GM18868 (cell line): Measurements from ENCODE around the gene MRGPRG.
"Not testable (repeated sequence)": the region's sequence is repeated elsewhere in the genome, so short reads cannot be mapped to it uniquely, and the experiment has no call there.

Experiments
- ATAC-seq: cut with Tn5 transposase; IDR thresholded peaks from one replicate; pipeline ENCODE4 v1.9.1; 2021; ENCODE audit warnings: mild to moderate bottlenecking, moderate library complexity; ENCODE audit not compliant: unreplicated experiment

Gene MRGPRG

DNA sequence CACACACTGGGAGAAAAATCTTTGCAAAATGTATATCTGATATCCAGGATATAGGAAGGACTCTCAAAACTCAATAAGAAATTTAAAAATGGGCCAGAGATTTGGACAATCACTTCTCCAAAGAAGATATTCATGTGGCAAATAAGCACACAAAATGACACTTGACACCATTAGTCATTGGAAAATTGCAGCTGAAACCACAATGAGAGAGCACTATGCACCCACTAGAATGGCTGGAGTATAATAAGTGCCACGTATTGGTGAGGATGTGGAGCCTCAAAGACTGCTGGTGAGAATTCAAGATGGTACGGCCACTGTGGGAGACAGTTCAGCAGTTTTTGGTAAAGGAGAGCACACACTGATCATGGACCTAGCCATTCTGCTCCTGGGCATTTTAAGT is 40.7 kb downstream of the MRGPRG start:
- no peak for ATAC-seq

GRCh38 chr11:3176487-3176886 is 42.1 kb downstream of the MRGPRG start:
- ATAC-seq = no peak

DNA sequence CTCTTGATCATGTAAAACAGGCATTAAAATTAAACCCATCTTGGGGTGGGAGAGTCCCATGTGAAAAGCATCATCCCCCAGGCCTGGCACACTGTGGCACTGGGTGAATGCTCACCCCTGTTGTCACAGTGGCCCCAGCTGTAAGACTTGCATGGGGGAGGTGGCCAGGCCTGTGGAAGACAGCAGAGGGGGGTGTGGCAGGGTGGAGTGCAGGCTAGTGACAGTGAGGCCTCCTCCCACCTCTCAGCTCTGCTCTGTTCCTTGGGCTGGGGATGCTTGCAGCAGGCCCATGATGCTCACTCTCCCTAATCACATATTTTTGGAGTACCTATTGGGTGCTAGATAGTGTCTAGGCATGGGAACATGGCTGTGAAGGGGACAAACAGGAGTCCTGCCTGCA is 43.4 kb downstream of the MRGPRG start:
- no peak for ATAC-seq

DNA sequence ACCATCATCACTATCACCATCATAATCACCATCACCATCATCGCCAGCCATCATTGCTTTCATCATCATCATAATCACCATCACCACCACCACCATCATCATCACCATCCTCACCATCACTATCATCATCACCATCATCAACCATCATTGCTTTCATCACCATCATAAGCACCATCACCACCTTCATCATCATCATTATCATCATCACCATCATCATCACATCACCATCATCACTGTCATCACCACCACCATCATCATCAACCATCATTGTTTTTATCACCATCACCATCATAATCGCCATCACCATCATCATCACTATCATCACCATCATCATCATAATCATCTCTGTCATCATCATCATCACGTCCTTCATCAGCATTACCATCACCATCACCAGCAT is 44.2 kb downstream of the MRGPRG start:
- ATAC-seq = no peak

GRCh38 chr11:3173795-3174194 is 44.8 kb downstream of the MRGPRG start:
- ATAC-seq = no peak

GRCh38 chr11:3171931-3172560 is 46.6 kb downstream of the MRGPRG start:
- no peak for ATAC-seq

DNA sequence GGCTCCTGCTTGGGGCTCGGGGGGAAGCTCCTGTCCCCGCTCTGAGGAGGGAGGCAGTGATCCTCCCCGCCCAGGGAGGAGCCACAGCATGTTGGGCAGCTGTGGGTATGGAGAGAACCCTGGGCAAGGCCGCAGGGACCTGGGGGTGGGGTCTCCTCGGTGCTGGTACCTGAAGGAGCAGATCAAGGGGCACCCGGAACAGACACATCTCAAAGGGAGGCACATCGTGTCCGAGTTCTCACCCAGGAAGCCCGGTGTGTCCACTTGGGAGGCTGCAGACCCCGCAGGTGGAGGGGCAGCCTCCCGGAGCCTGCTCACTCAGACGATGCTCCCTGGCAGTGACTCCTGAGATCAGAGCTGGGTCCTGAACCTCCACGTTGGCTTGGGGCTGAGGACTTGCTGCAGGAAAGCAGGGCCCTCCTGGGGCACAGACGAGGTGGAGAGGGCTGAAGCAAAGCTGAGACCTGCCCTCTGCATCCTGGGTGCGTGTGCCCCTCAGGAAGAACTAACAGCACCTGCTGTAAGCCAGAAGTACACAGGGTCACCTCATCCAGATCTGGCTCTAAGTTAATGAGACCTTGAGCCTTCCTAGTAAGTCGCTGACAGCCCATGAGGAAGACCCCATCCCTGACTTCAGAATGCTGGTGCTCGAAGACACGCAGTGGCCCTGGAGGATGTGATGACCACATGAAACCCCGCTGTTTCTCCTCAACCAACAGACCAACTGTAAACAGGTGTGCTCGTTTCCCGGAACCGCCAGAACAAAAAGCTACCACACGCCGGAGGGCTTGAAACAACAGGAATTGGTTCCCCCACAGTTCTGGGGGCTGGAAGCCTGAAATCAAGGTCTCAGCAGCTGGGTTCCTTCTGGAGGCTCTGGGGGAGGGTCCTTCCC is 47.6 kb downstream of the MRGPRG start:
- ATAC-seq = no peak

DNA sequence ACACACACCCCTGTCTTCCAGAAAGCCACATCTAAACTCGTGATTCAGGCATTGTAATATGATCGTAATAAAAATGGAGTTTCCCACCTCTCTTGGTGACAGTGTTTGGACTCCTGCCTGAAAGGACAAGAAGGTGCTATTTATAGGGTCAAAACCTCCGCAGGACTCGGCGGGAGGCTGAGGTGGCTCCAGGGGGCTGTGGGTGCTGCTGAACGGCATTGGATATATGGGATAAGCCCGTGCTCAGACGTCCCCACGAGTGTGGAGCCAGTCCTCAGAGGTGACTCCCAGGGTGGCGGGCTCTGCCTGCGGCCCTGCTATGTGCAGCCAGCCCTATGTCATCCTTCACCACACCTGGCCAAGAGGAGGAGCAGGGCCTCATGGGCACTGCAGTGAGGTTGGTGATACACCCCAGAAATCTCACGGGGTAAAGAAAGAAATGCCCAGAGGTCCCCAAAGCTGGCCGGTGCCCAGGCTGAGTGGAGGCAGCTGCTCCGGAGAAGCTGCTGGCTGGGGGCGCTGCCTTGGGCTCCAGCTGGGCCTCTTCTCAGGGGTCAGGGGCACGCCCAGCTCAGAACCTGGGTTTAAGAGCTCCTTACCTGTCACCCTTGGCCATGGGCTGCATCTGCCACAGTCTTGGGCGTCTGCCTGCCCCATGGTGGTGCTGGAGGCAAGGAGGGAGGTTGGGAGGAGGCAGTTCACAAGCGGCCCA is 48.4 kb downstream of the MRGPRG start:
- no peak for ATAC-seq

GRCh38 chr11:3169255-3170043 is 49.2 kb downstream of the MRGPRG start:
- ATAC-seq = no peak

DNA sequence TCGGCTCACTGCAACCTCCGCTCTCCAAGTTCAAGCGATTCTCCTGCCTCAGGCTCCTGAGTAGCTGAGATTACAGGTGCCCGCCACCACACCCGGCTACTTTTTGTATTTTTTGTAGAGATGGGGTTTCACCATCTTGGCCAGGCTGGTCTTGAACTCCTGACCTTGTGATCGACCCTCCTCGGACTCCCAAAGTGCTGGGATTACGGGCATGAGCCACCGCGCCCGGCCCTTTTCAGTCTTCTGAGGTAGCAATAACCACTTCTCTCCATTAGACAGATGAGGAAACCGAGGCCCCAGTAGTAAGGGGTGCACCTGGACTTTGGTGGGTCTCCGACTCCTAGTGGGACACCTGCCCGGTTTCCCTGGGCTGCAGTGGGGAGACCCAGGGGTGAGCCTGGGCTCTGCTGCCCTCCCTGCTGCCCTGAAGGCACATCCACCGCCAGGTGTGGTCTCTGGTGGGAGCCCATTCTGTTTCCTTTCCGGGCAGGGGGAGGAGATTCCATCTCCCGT is 49.8 kb downstream of the MRGPRG start:
- not testable (repeated sequence) for ATAC-seq
